CD14-positive monocyte (primary cell): Measurements from ENCODE around the gene PRKACA. TPM values are rescaled to one million over a fixed set of nuclear protein-coding genes. Genes with fewer than 3 reads are reported as not detected.

ENCODE experiments used
- DNase-seq, 3 donors: peaks; one replicate each; pipeline ENCODE4 v3.0.0-alpha.2; 2011 to 2022
- H2AFZ ChIP-seq: 2 replicates; pipeline ENCODE4 v1.6.0; 2012; ENCODE audit warnings: mild to moderate bottlenecking, low read depth, low read length, inconsistent platforms; ENCODE audit not compliant: insufficient read depth, poor library complexity, severe bottlenecking
- H3K27ac ChIP-seq, 2 donors: 1 replicate in 1 of 2; 2 replicates in 1 of 2; pipeline ENCODE4 v1.5.1; 2012 to 2013; ENCODE audit warnings: low read length in 2 of 2, control low read depth in 1 of 2, inconsistent platforms in 1 of 2, low read depth in 1 of 2, mild to moderate bottlenecking in 1 of 2
- H3K27me3 ChIP-seq, 2 donors: one replicate each; pipeline versions ENCODE4 v1.6.0 to v1.6.1; 2011 to 2013; ENCODE audit warnings: low read length in 2 of 2; ENCODE audit not compliant: control insufficient read depth in 2 of 2, insufficient read depth in 2 of 2
- H3K36me3 ChIP-seq, 2 donors: replicated peaks in 1 of 2; 1 replicate in 1 of 2; 2 replicates in 1 of 2; pipeline versions ENCODE4 v1.5.1 to v1.6.1; 2012 to 2013; ENCODE audit warnings: low read length in 2 of 2, control low read depth in 1 of 2, inconsistent platforms in 1 of 2, mild to moderate bottlenecking in 1 of 2; ENCODE audit not compliant: insufficient read depth in 2 of 2, control insufficient read depth in 1 of 2
- H3K4me1 ChIP-seq, 2 donors: 1 replicate in 1 of 2; 2 replicates in 1 of 2; pipeline versions ENCODE4 v1.5.1 to v1.6.1; 2012 to 2013; ENCODE audit warnings: low read length in 2 of 2, control low read depth in 1 of 2, inconsistent platforms in 1 of 2, mild to moderate bottlenecking in 1 of 2, moderate library complexity in 1 of 2; ENCODE audit not compliant: insufficient read depth in 2 of 2, control insufficient read depth in 1 of 2
- H3K4me2 ChIP-seq: replicated peaks from 2 replicates; pipeline ENCODE3; 2012; ENCODE audit warnings: low read length, moderate library complexity, mild to moderate bottlenecking; ENCODE audit not compliant: poor library complexity, severe bottlenecking; ENCODE audit errors: extremely low read depth
- H3K4me3 ChIP-seq, 3 experiments: fragments of 200-600 bp in 1 of 3; sonication (generic) in 1 of 3; replicated peaks in 1 of 3; 1 replicate in 2 of 3; 2 replicates in 1 of 3; pipeline ENCODE4 v1.5.1; 2011 to 2013; ENCODE audit warnings: low read length in 3 of 3, mild to moderate bottlenecking in 3 of 3, control low read depth in 2 of 3, low read depth in 2 of 3, inconsistent platforms in 1 of 3, moderate library complexity in 1 of 3
- H3K79me2 ChIP-seq: 2 replicates; pipeline ENCODE4 v1.6.0; 2012; ENCODE audit warnings: mild to moderate bottlenecking, control low read depth, inconsistent platforms, low read length, moderate library complexity; ENCODE audit not compliant: insufficient read depth
- H3K9ac ChIP-seq: 2 replicates; pipeline ENCODE4 v1.6.0; 2017; ENCODE audit warnings: low read length, mild to moderate bottlenecking; ENCODE audit not compliant: insufficient read depth, poor library complexity, severe bottlenecking
- H3K9me3 ChIP-seq, 2 donors: replicated peaks in 1 of 2; 1 replicate in 1 of 2; 2 replicates in 1 of 2; pipeline versions ENCODE4 v1.5.1 to v1.6.1; 2012 to 2013; ENCODE audit warnings: low read length in 2 of 2, control low read depth in 1 of 2; ENCODE audit not compliant: control insufficient read depth in 1 of 2, insufficient read depth in 1 of 2
- H4K20me1 ChIP-seq: 2 replicates; pipeline ENCODE4 v1.6.0; 2012; ENCODE audit warnings: mild to moderate bottlenecking, low read length, control low read depth, moderate library complexity; ENCODE audit not compliant: insufficient read depth
- H3K27ac Mint-ChIP-seq, 7 donors: one replicate each; pipeline ENCODE4 v1.8.0; 2020; ENCODE audit warnings: mild to moderate bottlenecking in 7 of 7, mixed read lengths in 7 of 7, moderate library complexity in 6 of 7, inconsistent platforms in 2 of 7
- H3K27me3 Mint-ChIP-seq, 3 donors: one replicate each; pipeline ENCODE4 v1.8.0; 2021 to 2022; ENCODE audit warnings: low read depth in 3 of 3, mild to moderate bottlenecking in 3 of 3, mixed read lengths in 3 of 3, moderate library complexity in 3 of 3, inconsistent platforms in 1 of 3
- H3K36me3 Mint-ChIP-seq, 2 donors: one replicate each; pipeline ENCODE4 v1.8.0; 2020; ENCODE audit warnings: mixed read lengths in 2 of 2, inconsistent platforms in 1 of 2, mild to moderate bottlenecking in 1 of 2
- H3K4me1 Mint-ChIP-seq: one replicate; pipeline ENCODE4 v1.8.0; 2020; ENCODE audit warnings: mild to moderate bottlenecking, mixed read lengths
- H3K4me3 Mint-ChIP-seq, 2 donors: one replicate each; pipeline ENCODE4 v1.8.0; 2020; ENCODE audit warnings: mild to moderate bottlenecking in 2 of 2, mixed read lengths in 2 of 2, moderate library complexity in 1 of 2
- H3K9me3 Mint-ChIP-seq, 7 donors: one replicate each; pipeline ENCODE4 v1.8.0; 2020 to 2022; ENCODE audit warnings: mixed read lengths in 7 of 7, mild to moderate bottlenecking in 6 of 7, moderate library complexity in 6 of 7, inconsistent platforms in 2 of 7
- WGBS: methylation state at CpG from one replicate; pipeline ENCODE4 v1.1.5; 2013; ENCODE audit warnings: missing lambda C conversion rate; ENCODE audit not compliant: insufficient coverage; 5-methylcytosine and 5-hydroxymethylcytosine counted together
- intact Hi-C, 2 donors: fragments of 100-400 bp; cut with micrococcal nuclease; formaldehyde crosslinking; loops; one replicate each; pipeline versions ENCODE4 v1.15.0 to v1.15.1; 2023
- polyA plus RNA-seq, 3 donors: library from polyadenylated mRNA; depleted of rRNA in 1 of 3; unstranded in 2 of 3; stranded (reverse) in 1 of 3; fragments of 300-500 nt in 2 of 3; fragments of >200 nt in 1 of 3; fragmentation: Illumina TruSeq in 2 of 3; gene quantifications; 1 replicate in 2 of 3; 2 replicates in 1 of 3; pipeline ENCODE4 v1.2.3, GENCODE V29; 2012 to 2021
- TF ChIP-seq, protein P1 (sequence below): fragments of 200-600 bp; IDR thresholded peaks from one replicate; pipeline ENCODE4 v1.8.0; 2022; ENCODE audit warnings: antibody characterized with exemption, mild to moderate bottlenecking

Gene PRKACA
- polyA plus RNA-seq, 3 donors: 2.0 to 231 (median 3.8) TPM

DNA sequence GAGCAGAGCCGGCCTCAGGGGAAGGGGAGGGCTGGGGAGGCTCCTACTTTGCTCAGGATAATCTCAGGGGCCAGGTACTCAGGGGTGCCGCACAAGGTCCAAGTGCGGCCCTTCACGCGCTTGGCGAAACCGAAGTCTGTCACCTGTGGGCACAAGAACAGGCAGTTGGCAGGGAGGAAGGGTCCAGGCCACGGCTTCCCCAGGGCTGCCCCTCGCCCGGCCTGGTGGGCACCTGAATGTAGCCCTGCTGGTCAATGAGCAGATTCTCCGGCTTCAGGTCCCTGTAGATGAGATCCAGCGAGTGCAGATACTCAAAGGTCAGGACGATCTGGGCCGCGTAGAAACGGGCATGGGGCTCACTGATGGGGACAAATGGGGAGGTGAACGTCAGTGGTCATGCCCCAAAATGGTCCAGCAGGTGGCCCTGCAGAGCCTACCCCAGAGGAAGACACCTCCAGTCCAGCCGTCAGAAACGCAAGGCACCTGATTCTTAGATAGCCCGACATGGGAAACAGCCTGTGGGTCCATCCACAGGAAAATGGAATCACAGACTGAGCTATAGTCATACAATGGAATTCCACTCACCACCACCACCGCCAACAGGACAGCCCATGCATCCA, 19.9 kb downstream of the PRKACA start:
- no peak overlapping the region for H3K4me3 Mint-ChIP-seq

DNA sequence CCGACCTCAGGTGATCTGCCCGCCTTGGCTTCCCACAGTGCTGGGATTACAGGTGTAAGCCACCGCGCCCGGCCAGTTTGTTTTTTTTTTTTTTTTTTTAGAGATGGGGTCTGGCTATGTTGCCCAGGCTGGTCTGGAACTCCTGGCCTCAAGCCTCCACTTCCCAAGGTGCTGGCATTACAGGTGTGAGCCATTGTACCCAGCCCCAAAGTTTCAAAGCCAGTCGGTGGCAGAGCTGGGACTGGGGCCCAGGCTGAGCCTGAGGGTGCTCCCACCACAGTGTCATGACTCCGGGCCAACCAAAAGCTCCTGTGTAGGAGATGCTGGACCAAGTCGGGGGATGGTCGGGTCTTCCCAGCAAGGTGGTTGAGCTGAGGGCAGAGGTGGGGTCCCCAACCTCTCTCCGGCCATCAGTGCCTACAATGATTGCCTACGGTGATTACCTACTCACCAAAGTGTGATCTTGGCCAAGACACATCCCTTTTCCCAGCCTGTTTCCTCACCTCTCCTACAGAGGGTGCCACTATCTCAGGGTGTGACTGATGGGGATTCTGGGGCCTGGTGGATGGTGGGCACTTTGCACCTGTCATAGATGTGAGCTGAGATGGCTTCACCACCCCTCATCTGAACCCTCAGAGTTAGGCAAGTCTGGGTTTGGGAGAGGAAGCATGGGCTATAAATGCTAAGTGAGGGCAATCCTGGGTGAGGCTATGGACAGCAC, 21.1 kb downstream of the PRKACA start:
- peaks cover 52 to 63% of the 10 kb centered on the region in 2 donors for H3K36me3 Mint-ChIP-seq
- DNase-seq: no peak

More for the DNA sequence above, 19.9 kb downstream of the PRKACA start:
- Histone ChIP-seq H4K20me1 (peaks cover 77% of the 10 kb centered on the region), H3K4me2 (no peak overlapping the region), H3K36me3 (peaks cover 55 to 69% of the 10 kb centered on the region in 2 donors), H3K4me3 (no peak overlapping the region), H2AFZ (no peak overlapping the region), H3K4me1 (no peaks in the 10 kb centered on the region), H3K9ac (no peak overlapping the region), H3K79me2 (peaks cover 2% of the 10 kb centered on the region), H3K27me3 (no peaks in the 10 kb centered on the region), H3K27ac (no peak overlapping the region), H3K9me3 (peaks cover 6 to 8% of the 10 kb centered on the region in 2 donors)
- H3K9me3 Mint-ChIP-seq: peaks cover 0 to 11% (median 7%) of the 10 kb centered on the region in 7 donors
- no peaks in the 10 kb centered on the region for H3K27me3 Mint-ChIP-seq
- WGBS: 94% methylated on average over 21 of the region's 21 CpGs
- H3K27ac Mint-ChIP-seq: peak overlapping the region in 1 of 7 donors; percentile 71
- H3K4me1 Mint-ChIP-seq: no peaks in the 10 kb centered on the region
- DNase-seq: no peak
- intact Hi-C loops: no loop called here
- peaks cover 60 to 75% of the 10 kb centered on the region in 2 donors for H3K36me3 Mint-ChIP-seq
- TF ChIP-seq, protein P1, sequence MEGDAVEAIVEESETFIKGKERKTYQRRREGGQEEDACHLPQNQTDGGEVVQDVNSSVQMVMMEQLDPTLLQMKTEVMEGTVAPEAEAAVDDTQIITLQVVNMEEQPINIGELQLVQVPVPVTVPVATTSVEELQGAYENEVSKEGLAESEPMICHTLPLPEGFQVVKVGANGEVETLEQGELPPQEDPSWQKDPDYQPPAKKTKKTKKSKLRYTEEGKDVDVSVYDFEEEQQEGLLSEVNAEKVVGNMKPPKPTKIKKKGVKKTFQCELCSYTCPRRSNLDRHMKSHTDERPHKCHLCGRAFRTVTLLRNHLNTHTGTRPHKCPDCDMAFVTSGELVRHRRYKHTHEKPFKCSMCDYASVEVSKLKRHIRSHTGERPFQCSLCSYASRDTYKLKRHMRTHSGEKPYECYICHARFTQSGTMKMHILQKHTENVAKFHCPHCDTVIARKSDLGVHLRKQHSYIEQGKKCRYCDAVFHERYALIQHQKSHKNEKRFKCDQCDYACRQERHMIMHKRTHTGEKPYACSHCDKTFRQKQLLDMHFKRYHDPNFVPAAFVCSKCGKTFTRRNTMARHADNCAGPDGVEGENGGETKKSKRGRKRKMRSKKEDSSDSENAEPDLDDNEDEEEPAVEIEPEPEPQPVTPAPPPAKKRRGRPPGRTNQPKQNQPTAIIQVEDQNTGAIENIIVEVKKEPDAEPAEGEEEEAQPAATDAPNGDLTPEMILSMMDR: peak; percentile 29

More for the DNA sequence above, 21.1 kb downstream of the PRKACA start:
- no peaks in the 10 kb centered on the region for H3K27me3 ChIP-seq
- H3K79me2 ChIP-seq: peaks cover 2% of the 10 kb centered on the region
- H3K27ac Mint-ChIP-seq: peak overlapping the region in 3 of 7 donors; percentile 32 to 80 (median 54)
- peaks cover 75% of the 10 kb centered on the region for H4K20me1 ChIP-seq
- peaks cover 44 to 57% of the 10 kb centered on the region in 2 donors for H3K36me3 ChIP-seq
- intact Hi-C loops: no loop called here
- no peak overlapping the region for H3K4me3 Mint-ChIP-seq
- no peak overlapping the region for H3K4me2 ChIP-seq
- H3K4me3 ChIP-seq: no peak overlapping the region
- peaks cover 0 to 11% (median 7%) of the 10 kb centered on the region in 7 donors for H3K9me3 Mint-ChIP-seq
- H3K4me1 ChIP-seq: peaks cover 9 to 10% of the 10 kb centered on the region in 2 donors
- peaks cover 8% of the 10 kb centered on the region for H3K4me1 Mint-ChIP-seq
- TF ChIP-seq, protein P1: no peak
- peaks cover 6 to 8% of the 10 kb centered on the region in 2 donors for H3K9me3 ChIP-seq
- H3K27me3 Mint-ChIP-seq: no peaks in the 10 kb centered on the region
- WGBS: 96% methylated on average over 3 of the region's 11 CpGs
- no peak overlapping the region for H3K27ac ChIP-seq
- H3K9ac ChIP-seq: no peak overlapping the region
- H2AFZ ChIP-seq: no peak overlapping the region
